ENCODE data around the gene SLC2A5. TPM values are rescaled to one million over a fixed set of nuclear protein-coding genes. Genes with fewer than 3 reads are reported as not detected.

SLC2A5 gene
- total and polyA plus RNA-seq, 2 donors (not counting 3 experiments of a cell fraction or from before 2014, with no cell fraction given), result not detected

GRCh38 chr1:9105336-9105867 is 36.0 kb upstream of the SLC2A5 start:
- TF ChIP-seq JUN (IDR thresholded peaks at IDR 0.05; ENCODE audit: borderline replicate concordance, insufficient read depth, insufficient read length, low read depth) (no peak), MYC (IDR thresholded peaks at IDR 0.05; ENCODE audit: low read depth, low read length) (no peak), MAX (IDR thresholded peaks at IDR 0.05; ENCODE audit: insufficient read depth, insufficient read length) (no peak), GATA2 (IDR thresholded peaks at IDR 0.05; ENCODE audit: insufficient read depth, insufficient read length, low read depth, low read length) (no peak), CTCF (IDR thresholded peaks at IDR 0.05; ENCODE audit: extremely low read depth in 1 of 2, insufficient read depth in 1 of 2, low read depth in 1 of 2, low read length in 2 of 2) (no peak), EZH2 (IDR thresholded peaks at IDR 0.05; ENCODE audit: borderline replicate concordance, low read depth, low read length, severe bottlenecking) (no peak), POLR2A (IDR thresholded peaks at IDR 0.05; ENCODE audit: low read depth, low read length) (no peak), POLR2AphosphoS5 (IDR thresholded peaks at IDR 0.05; ENCODE audit: insufficient read depth, low read depth, low read length) (no peak), FOS (IDR thresholded peaks at IDR 0.05; ENCODE audit: borderline replicate concordance, insufficient read depth, low read length) (no peak)
- no peak overlapping the region for H3K4me2 ChIP-seq (ENCODE audit: insufficient read depth, low read length)
- no peaks in the 10 kb centered on the region for H3K36me3 ChIP-seq (ENCODE audit: control insufficient read depth in 2 of 2, extremely low read depth in 1 of 2, insufficient read depth in 2 of 2, low read length in 2 of 2)
- no peak for DNase-seq (ENCODE audit: low read depth, low spot score)
- ChIA-PET POLR2A (no interaction called here), CTCF (interaction anchor here (1.4 to 7.9 kb wide), 2 partner anchors 100 to 191 kb away, joined by 4 to 137 read pairs; no protein-coding TSS in a partner anchor)
- no peak overlapping the region for H3K27ac ChIP-seq (ENCODE audit: insufficient read depth, low read depth, low read length)
- dilution Hi-C loops (cut with MboI; ENCODE audit: extremely low pct_ligation_motif_present, low sequenced_read_pairs), result no loop called here
- BruUV-seq (replicated peaks), result no TSS peak
- H2AFZ ChIP-seq (ENCODE audit: low read depth, low read length), result no peak overlapping the region
- no peaks in the 10 kb centered on the region for H3K9me1 ChIP-seq (replicated peaks; ENCODE audit: control insufficient read depth, extremely low read depth, insufficient read depth, low read length)
- no peaks in the 10 kb centered on the region for H3K27me3 ChIP-seq (ENCODE audit: control insufficient read depth in 2 of 2, insufficient read depth in 2 of 2, low read length in 2 of 2)
- H3K9ac ChIP-seq (replicated peaks; ENCODE audit: extremely low read depth, insufficient read depth, low read length), result no peak overlapping the region
- no peak for FAIRE-seq
- no peaks in the 10 kb centered on the region for H3K9me3 ChIP-seq (replicated peaks; ENCODE audit: control insufficient read depth, insufficient read depth, low read length)
- H3K79me2 ChIP-seq (ENCODE audit: control insufficient read depth, insufficient read depth, low read length), result no peaks in the 10 kb centered on the region
- intact Hi-C loops (cut with micrococcal nuclease), result no loop called here
- H4K20me1 ChIP-seq (replicated peaks; ENCODE audit: control insufficient read depth, extremely low read depth, insufficient read depth, low read length), result no peaks in the 10 kb centered on the region
- no peaks in the 10 kb centered on the region for H3K4me1 ChIP-seq (ENCODE audit: control insufficient read depth, extremely low read depth, insufficient read depth, low read length)
- H3K4me3 ChIP-seq (replicated peaks in 1 of 3; ENCODE audit: insufficient read depth in 1 of 3, low read depth in 1 of 3, low read length in 3 of 3), result no peak overlapping the region

Data from endothelial cell of umbilical vein (primary cell).